ENCODE measurements around the gene LMCD1.

Gene LMCD1

GRCh38 chr3:8576436-8576835 is 74.8 kb downstream of the LMCD1 start:
- no peaks in the 10 kb centered on the region for H3K36me3 ChIP-seq (ENCODE audit: low read length)
- no peaks in the 10 kb centered on the region for H3K79me2 ChIP-seq (ENCODE audit: insufficient read depth, low read length)
- H3K9ac ChIP-seq (ENCODE audit: low read length), result no peak overlapping the region
- no peaks in the 10 kb centered on the region for H3K9me2 ChIP-seq (replicated peaks; ENCODE audit: insufficient read depth, low read length)
- H2AFZ ChIP-seq (ENCODE audit: low read depth, low read length, severe bottlenecking), result no peak overlapping the region
- H3F3A ChIP-seq (ENCODE audit: insufficient read depth), result no peaks in the 10 kb centered on the region
- no peaks in the 10 kb centered on the region for H3K9me3 ChIP-seq (ENCODE audit: insufficient read depth, low read length)
- no peak for TF ChIP-seq CTCF (IDR thresholded peaks at IDR 0.05; ENCODE audit: insufficient read depth, low read length, poor library complexity, severe bottlenecking)
- TF ChIP-seq EZH2phosphoT487 (conservative IDR thresholded peaks at IDR 0.05; ENCODE audit: low read length), result no peak
- no peaks in the 10 kb centered on the region for H4K20me1 ChIP-seq (ENCODE audit: low read depth, low read length)
- no peak overlapping the region for H3K4me2 ChIP-seq (ENCODE audit: low read depth, low read length, poor library complexity, severe bottlenecking)
- no peak overlapping the region for H3K4me3 ChIP-seq (ENCODE audit: insufficient read depth, low read length, poor library complexity, severe bottlenecking)
- no peaks in the 10 kb centered on the region for H3K27me3 ChIP-seq (ENCODE audit: low read length)
- H3K27ac ChIP-seq (ENCODE audit: low read depth, low read length), result no peak overlapping the region

- no peaks in the 10 kb centered on the region for H3K9me3 ChIP-seq (ENCODE audit: insufficient read depth, low read length)
- TF ChIP-seq EZH2phosphoT487 (conservative IDR thresholded peaks at IDR 0.05; ENCODE audit: low read length), result no peak
- H3K4me2 ChIP-seq (ENCODE audit: low read depth, low read length, poor library complexity, severe bottlenecking), result no peak overlapping the region
- H3K9ac ChIP-seq (ENCODE audit: low read length), result no peak overlapping the region
- no peak overlapping the region for H3K27ac ChIP-seq (ENCODE audit: low read depth, low read length)
- no peak overlapping the region for H2AFZ ChIP-seq (ENCODE audit: low read depth, low read length, severe bottlenecking)
- H3F3A ChIP-seq (ENCODE audit: insufficient read depth), result no peaks in the 10 kb centered on the region
- H3K79me2 ChIP-seq (ENCODE audit: insufficient read depth, low read length), result no peaks in the 10 kb centered on the region
- H3K9me2 ChIP-seq (replicated peaks; ENCODE audit: insufficient read depth, low read length), result no peaks in the 10 kb centered on the region
- H4K20me1 ChIP-seq (ENCODE audit: low read depth, low read length), result no peaks in the 10 kb centered on the region
- no peaks in the 10 kb centered on the region for H3K36me3 ChIP-seq (ENCODE audit: low read length)
- no peaks in the 10 kb centered on the region for H3K27me3 ChIP-seq (ENCODE audit: low read length)
- H3K4me3 ChIP-seq (ENCODE audit: insufficient read depth, low read length, poor library complexity, severe bottlenecking), result no peak overlapping the region
Observed at GRCh38 chr3:8576841-8577571, 75.4 kb downstream of the LMCD1 start.

GRCh38 chr3:8578282-8578681 is 76.7 kb downstream of the LMCD1 start:
- no peak overlapping the region for H3K4me3 ChIP-seq (ENCODE audit: insufficient read depth, low read length, poor library complexity, severe bottlenecking)
- no peaks in the 10 kb centered on the region for H3K9me3 ChIP-seq (ENCODE audit: insufficient read depth, low read length)
- H3K27ac ChIP-seq (ENCODE audit: low read depth, low read length), result no peak overlapping the region
- no peak overlapping the region for H3K9ac ChIP-seq (ENCODE audit: low read length)
- no peaks in the 10 kb centered on the region for H3K79me2 ChIP-seq (ENCODE audit: insufficient read depth, low read length)
- H3K4me2 ChIP-seq (ENCODE audit: low read depth, low read length, poor library complexity, severe bottlenecking), result no peak overlapping the region
- H3F3A ChIP-seq (ENCODE audit: insufficient read depth), result no peaks in the 10 kb centered on the region
- no peaks in the 10 kb centered on the region for H3K9me2 ChIP-seq (replicated peaks; ENCODE audit: insufficient read depth, low read length)
- no peak overlapping the region for H2AFZ ChIP-seq (ENCODE audit: low read depth, low read length, severe bottlenecking)
- H3K36me3 ChIP-seq (ENCODE audit: low read length), result no peaks in the 10 kb centered on the region
- no peaks in the 10 kb centered on the region for H4K20me1 ChIP-seq (ENCODE audit: low read depth, low read length)
- TF ChIP-seq EZH2phosphoT487 (conservative IDR thresholded peaks at IDR 0.05; ENCODE audit: low read length), result no peak
- no peak for TF ChIP-seq CTCF (IDR thresholded peaks at IDR 0.05; ENCODE audit: insufficient read depth, low read length, poor library complexity, severe bottlenecking)
- no peaks in the 10 kb centered on the region for H3K27me3 ChIP-seq (ENCODE audit: low read length)

- no peak overlapping the region for H3K27ac ChIP-seq (ENCODE audit: low read depth, low read length)
- H3K9me3 ChIP-seq (ENCODE audit: insufficient read depth, low read length), result no peaks in the 10 kb centered on the region
Observed at GRCh38 chr3:8579096-8579495, 77.5 kb downstream of the LMCD1 start.

More at GRCh38 chr3:8579096-8579495, 77.5 kb downstream of the LMCD1 start:
- Histone ChIP-seq H3K27me3 (ENCODE audit: low read length) (no peaks in the 10 kb centered on the region), H3K4me3 (ENCODE audit: insufficient read depth, low read length, poor library complexity, severe bottlenecking) (no peak overlapping the region), H3K4me2 (ENCODE audit: low read depth, low read length, poor library complexity, severe bottlenecking) (no peak overlapping the region), H3F3A (ENCODE audit: insufficient read depth) (no peaks in the 10 kb centered on the region), H4K20me1 (ENCODE audit: low read depth, low read length) (no peaks in the 10 kb centered on the region), H2AFZ (ENCODE audit: low read depth, low read length, severe bottlenecking) (no peak overlapping the region), H3K79me2 (ENCODE audit: insufficient read depth, low read length) (no peaks in the 10 kb centered on the region), H3K9me2 (replicated peaks; ENCODE audit: insufficient read depth, low read length) (no peaks in the 10 kb centered on the region), H3K9ac (ENCODE audit: low read length) (no peak overlapping the region), H3K36me3 (ENCODE audit: low read length) (no peaks in the 10 kb centered on the region)
- TF ChIP-seq CTCF (IDR thresholded peaks at IDR 0.05; ENCODE audit: insufficient read depth, low read length, poor library complexity, severe bottlenecking) (no peak), EZH2phosphoT487 (conservative IDR thresholded peaks at IDR 0.05; ENCODE audit: low read length) (no peak)
